ENCODE measurements around the gene SMURF1.
"Not testable (repeated sequence)": the region's sequence is repeated elsewhere in the genome, so short reads cannot be mapped to it uniquely, and the experiment has no call there.

Gene SMURF1

DNA sequence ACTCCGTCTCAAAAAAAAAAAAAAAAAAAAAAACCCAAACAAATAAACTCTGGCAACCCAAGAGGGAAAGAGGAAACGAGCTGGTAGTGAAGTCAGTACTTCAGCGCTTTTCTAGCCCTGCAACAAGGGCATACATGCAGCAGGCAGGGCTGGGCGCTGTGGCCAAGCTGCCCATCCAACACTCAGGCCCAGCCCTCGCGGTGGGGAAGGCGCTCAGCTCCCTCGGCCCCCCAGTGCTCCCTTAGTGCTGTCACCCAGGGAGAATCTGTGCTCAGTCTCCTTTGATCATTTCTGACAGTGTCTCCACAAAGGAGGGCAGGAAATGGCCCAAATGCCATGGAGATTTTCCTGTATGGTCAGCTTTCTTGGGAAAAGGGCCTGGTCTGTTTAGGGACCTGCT lies 97.2 kb downstream of the SMURF1 start:
- TF ChIP-seq ZFP3 (CRISPR knock-in tag; IDR thresholded peaks at IDR 0.05) = no peak
- no peak for TF ChIP-seq SNAI2 (CRISPR knock-in tag; IDR thresholded peaks at IDR 0.05)
- TF ChIP-seq GLIS3 (CRISPR knock-in tag; IDR thresholded peaks at IDR 0.05) = no peak
- TF ChIP-seq PATZ1 (CRISPR knock-in tag; IDR thresholded peaks at IDR 0.05; ENCODE audit: borderline replicate concordance) = no peak
- no peak for TF ChIP-seq ZNF70 (CRISPR knock-in tag; IDR thresholded peaks at IDR 0.05)
- no peak for TF ChIP-seq TOX (CRISPR knock-in tag; IDR thresholded peaks at IDR 0.05; ENCODE audit: borderline replicate concordance)
- no peak for TF ChIP-seq OSR1 (CRISPR knock-in tag; IDR thresholded peaks at IDR 0.05)
- no peak for TF ChIP-seq ARNTL (CRISPR knock-in tag; IDR thresholded peaks at IDR 0.05; ENCODE audit: borderline replicate concordance, low read depth)
- no peak for TF ChIP-seq PPARA (CRISPR knock-in tag; IDR thresholded peaks at IDR 0.05; ENCODE audit: borderline replicate concordance)
- TF ChIP-seq ISL1 (CRISPR knock-in tag; IDR thresholded peaks at IDR 0.05) = no peak
- TF ChIP-seq CSRNP3 (CRISPR knock-in tag; IDR thresholded peaks at IDR 0.05) = no peak
- TF ChIP-seq CSDC2 (CRISPR knock-in tag; IDR thresholded peaks at IDR 0.05) = no peak
- TF ChIP-seq TCF4 (CRISPR knock-in tag; IDR thresholded peaks at IDR 0.05; ENCODE audit: borderline replicate concordance) = no peak
- TF ChIP-seq ZFP30 (CRISPR knock-in tag; IDR thresholded peaks at IDR 0.05) = no peak
- TF ChIP-seq ZC3H10 (CRISPR knock-in tag; IDR thresholded peaks at IDR 0.05) = no peak
- TF ChIP-seq, protein P1, sequence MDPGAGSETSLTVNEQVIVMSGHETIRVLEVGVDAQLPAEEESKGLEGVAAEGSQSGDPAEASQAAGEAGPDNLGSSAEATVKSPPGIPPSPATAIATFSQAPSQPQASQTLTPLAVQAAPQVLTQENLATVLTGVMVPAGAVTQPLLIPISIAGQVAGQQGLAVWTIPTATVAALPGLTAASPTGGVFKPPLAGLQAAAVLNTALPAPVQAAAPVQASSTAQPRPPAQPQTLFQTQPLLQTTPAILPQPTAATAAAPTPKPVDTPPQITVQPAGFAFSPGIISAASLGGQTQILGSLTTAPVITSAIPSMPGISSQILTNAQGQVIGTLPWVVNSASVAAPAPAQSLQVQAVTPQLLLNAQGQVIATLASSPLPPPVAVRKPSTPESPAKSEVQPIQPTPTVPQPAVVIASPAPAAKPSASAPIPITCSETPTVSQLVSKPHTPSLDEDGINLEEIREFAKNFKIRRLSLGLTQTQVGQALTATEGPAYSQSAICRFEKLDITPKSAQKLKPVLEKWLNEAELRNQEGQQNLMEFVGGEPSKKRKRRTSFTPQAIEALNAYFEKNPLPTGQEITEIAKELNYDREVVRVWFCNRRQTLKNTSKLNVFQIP (CRISPR knock-in tag; IDR thresholded peaks at IDR 0.05; ENCODE audit: borderline replicate concordance, low read depth) = no peak
- TF ChIP-seq RARB (CRISPR knock-in tag; IDR thresholded peaks at IDR 0.05) = no peak
- TF ChIP-seq ZNF565 (CRISPR knock-in tag; conservative IDR thresholded peaks at IDR 0.05; ENCODE audit: low read depth) = no peak
- no peak for TF ChIP-seq ESRRG (CRISPR knock-in tag; IDR thresholded peaks at IDR 0.05)
- peak; percentile 33 for ATAC-seq

GRCh38 chr7:99046262-99046661 lies 97.6 kb downstream of the SMURF1 start:
- not testable (repeated sequence) for ATAC-seq

GRCh38 chr7:99044858-99045257 lies 99.0 kb downstream of the SMURF1 start:
- not testable (repeated sequence) for ATAC-seq

GRCh38 chr7:99042957-99043356 lies 101.0 kb downstream of the SMURF1 start:
- 0 out of 2 replicates have a peak, but pooled peaks have one; percentile 34 for TF ChIP-seq PATZ1 (CRISPR knock-in tag; IDR thresholded peaks at IDR 0.05; ENCODE audit: borderline replicate concordance)
- no peak for TF ChIP-seq SNAI2 (CRISPR knock-in tag; IDR thresholded peaks at IDR 0.05)
- TF ChIP-seq TCF4 (CRISPR knock-in tag; IDR thresholded peaks at IDR 0.05; ENCODE audit: borderline replicate concordance) = peak; percentile 33; the same call in 1 of the 2 replicates
- peak; percentile 32 for ATAC-seq

DNA sequence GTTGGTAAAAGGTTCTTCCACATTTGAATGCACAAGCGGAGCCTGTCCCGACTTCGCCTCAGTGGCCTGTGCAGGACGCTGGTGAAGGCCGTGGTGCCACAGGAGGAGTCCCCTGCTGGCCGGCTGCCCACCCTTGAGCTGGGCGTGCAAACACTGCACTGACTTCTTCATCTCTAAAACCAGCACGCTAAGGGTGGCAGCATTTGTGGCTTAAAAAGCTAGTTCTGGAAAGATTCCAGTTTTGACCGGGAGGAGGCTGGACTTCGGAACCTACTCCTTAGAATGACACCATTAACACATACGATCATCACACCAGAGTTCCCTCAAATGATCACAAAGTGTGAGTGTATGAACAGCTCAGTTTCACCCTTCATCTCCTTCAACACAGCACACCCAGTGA lies 102.4 kb downstream of the SMURF1 start:
- ATAC-seq = no peak
- TF ChIP-seq PATZ1 (CRISPR knock-in tag; IDR thresholded peaks at IDR 0.05; ENCODE audit: borderline replicate concordance) (no peak), TOX (CRISPR knock-in tag; IDR thresholded peaks at IDR 0.05; ENCODE audit: borderline replicate concordance) (no peak), ARNTL (CRISPR knock-in tag; IDR thresholded peaks at IDR 0.05; ENCODE audit: borderline replicate concordance, low read depth) (no peak), ISL1 (CRISPR knock-in tag; IDR thresholded peaks at IDR 0.05) (no peak), BACH2 (CRISPR knock-in tag; IDR thresholded peaks at IDR 0.05; ENCODE audit: borderline replicate concordance) (no peak), RARB (CRISPR knock-in tag; IDR thresholded peaks at IDR 0.05) (no peak), CSDC2 (CRISPR knock-in tag; IDR thresholded peaks at IDR 0.05) (no peak), PPARA (CRISPR knock-in tag; IDR thresholded peaks at IDR 0.05; ENCODE audit: borderline replicate concordance) (no peak)
